ENCODE data around the gene HOXA5. TPM values are rescaled to one million over a fixed set of nuclear protein-coding genes. Genes with fewer than 3 reads are reported as not detected.

Gene HOXA5
- total and polyA plus RNA-seq, 10 of the 15 experiments (the other 5 are each of a cell fraction or from before 2014, with no cell fraction given), result 0.05 to 0.13 TPM; not detected in 8

DNA sequence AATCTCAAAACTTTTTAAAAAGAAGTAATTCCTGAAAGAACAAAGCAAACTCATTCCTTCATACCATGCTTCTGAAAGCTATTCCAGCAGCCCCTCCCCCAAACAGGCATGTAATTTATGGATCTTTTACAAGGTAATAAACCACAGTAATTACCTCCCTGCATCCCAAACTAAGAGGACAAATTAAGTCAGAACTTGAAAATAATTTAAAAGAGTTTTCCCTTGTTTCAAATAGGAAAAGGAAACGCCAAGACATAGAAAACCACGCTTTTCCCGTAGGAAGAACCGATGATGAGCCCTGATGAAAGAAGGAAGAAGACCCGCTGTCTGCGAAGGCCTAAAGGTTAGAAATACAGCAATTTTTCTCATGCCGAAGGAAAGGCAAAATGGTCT lies 21.8 kb downstream of the HOXA5 start (continued):
- TF ChIP-seq EP300 (IDR thresholded peaks at IDR 0.05; ENCODE audit: borderline replicate concordance in 1 of 2, control insufficient read depth in 1 of 2, low read depth in 2 of 2, low read length in 2 of 2), result no peak

DNA sequence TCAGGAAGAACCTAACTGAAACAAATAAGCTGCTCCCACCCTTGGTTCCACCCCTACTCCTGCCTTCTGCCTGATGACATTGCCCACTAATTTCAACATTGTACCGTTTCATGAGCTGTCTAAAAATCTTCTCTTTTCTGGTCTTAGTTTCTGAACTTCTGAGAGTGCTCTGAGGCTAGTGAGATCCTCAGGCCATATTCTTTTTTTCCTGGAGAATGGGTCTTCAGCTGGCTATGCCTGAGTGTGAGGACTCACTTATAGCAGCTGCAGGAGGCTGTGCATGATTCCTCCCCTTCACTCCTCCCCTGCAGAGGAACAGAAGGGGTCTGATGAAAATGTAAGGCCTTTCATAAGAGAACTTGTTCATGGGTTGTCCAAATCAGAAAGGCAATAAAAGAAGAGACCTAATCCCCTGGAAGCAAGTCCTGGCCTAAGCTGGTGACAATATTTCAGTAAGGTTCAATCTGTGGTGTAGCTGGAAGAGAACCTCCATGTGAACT lies 24.0 kb downstream of the HOXA5 start:
- FAIRE-seq, result no peak
- no peak overlapping the region for H3K4me2 ChIP-seq (ENCODE audit: control insufficient read depth, insufficient read depth)

More for the DNA sequence above, 24.0 kb downstream of the HOXA5 start:
- Histone ChIP-seq H3K27me3 (replicated peaks in 1 of 2; ENCODE audit: control insufficient read depth in 2 of 2, insufficient read depth in 2 of 2, low read length in 1 of 2) (no peaks in the 10 kb centered on the region; a peak in 1 of 4 replicates), H3K9ac (ENCODE audit: control insufficient read depth, insufficient read depth, low read length) (no peak overlapping the region), H3K79me2 (ENCODE audit: control insufficient read depth, insufficient read depth, low read length) (no peaks in the 10 kb centered on the region), H4K20me1 (ENCODE audit: control insufficient read depth, insufficient read depth) (no peaks in the 10 kb centered on the region; the same call in 1 of the 2 replicates), H3K27ac (ENCODE audit: control insufficient read depth, insufficient read depth) (no peak overlapping the region), H2AFZ (ENCODE audit: control insufficient read depth, low read depth, low read length) (no peak overlapping the region), H3K9me3 (replicated peaks; ENCODE audit: control insufficient read depth, insufficient read depth, low read length) (no peaks in the 10 kb centered on the region), H3K4me3 (no peak overlapping the region), H3K36me3 (ENCODE audit: control insufficient read depth in 2 of 2, insufficient read depth in 2 of 2, low read length in 1 of 2) (no peaks in the 10 kb centered on the region), H3K4me1 (ENCODE audit: control insufficient read depth, insufficient read depth, low read length) (no peaks in the 10 kb centered on the region)
- 0% methylated on average over 1 of the region's 1 CpG for WGBS (ENCODE audit: insufficient coverage, insufficient replicate concordance, low lambda C conversion rate, missing lambda C conversion rate)
- POLR2A ChIA-PET, result no interaction called here
- SMC1A ChIA-PET (ENCODE audit: uncharacterized antibody, unreplicated experiment), result interaction anchor here (0.6 to 2.8 kb wide), 3 partner anchors 36 to 434 kb away, joined by 3 to 6 read pairs (median 5); no protein-coding TSS in a partner anchor
- CTCF ChIA-PET, result interaction anchor here (0.6 to 0.9 kb wide), 2 partner anchors 266 to 359 kb away, joined by 3 read pairs; no protein-coding TSS in a partner anchor
- RAD21 ChIA-PET (ENCODE audit: unreplicated experiment), result no interaction called here
- intact Hi-C loops (cut with micrococcal nuclease; ENCODE audit: unreplicated experiment), result no loop called here
- no TSS peak for BruUV-seq (replicated peaks)
- TF ChIP-seq SIN3A (IDR thresholded peaks at IDR 0.05; ENCODE audit: low read depth, low read length) (no peak), EZH2 (IDR thresholded peaks at IDR 0.05; ENCODE audit: borderline replicate concordance, control insufficient read depth, low read depth, low read length) (no peak), IKZF1 (conservative IDR thresholded peaks at IDR 0.05) (no peak), EP300 (IDR thresholded peaks at IDR 0.05; ENCODE audit: borderline replicate concordance in 1 of 2, control insufficient read depth in 1 of 2, low read depth in 2 of 2, low read length in 2 of 2) (no peak), EGR1 (IDR thresholded peaks at IDR 0.05; ENCODE audit: borderline replicate concordance in 1 of 2, low read depth in 2 of 2, low read length in 2 of 2) (no peak), CBX5 (IDR thresholded peaks at IDR 0.05; ENCODE audit: low read depth) (no peak), STAT1 (conservative IDR thresholded peaks at IDR 0.05) (no peak), NR2C1 (IDR thresholded peaks at IDR 0.05) (no peak), SMC3 (IDR thresholded peaks at IDR 0.05; ENCODE audit: borderline replicate concordance, low read length) (no peak)
- TF ChIP-seq, protein P1, sequence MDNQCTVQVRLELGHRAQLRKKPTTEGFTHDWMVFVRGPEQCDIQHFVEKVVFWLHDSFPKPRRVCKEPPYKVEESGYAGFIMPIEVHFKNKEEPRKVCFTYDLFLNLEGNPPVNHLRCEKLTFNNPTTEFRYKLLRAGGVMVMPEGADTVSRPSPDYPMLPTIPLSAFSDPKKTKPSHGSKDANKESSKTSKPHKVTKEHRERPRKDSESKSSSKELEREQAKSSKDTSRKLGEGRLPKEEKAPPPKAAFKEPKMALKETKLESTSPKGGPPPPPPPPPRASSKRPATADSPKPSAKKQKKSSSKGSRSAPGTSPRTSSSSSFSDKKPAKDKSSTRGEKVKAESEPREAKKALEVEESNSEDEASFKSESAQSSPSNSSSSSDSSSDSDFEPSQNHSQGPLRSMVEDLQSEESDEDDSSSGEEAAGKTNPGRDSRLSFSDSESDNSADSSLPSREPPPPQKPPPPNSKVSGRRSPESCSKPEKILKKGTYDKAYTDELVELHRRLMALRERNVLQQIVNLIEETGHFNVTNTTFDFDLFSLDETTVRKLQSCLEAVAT (IDR thresholded peaks at IDR 0.05), result no peak
- TF ChIP-seq, protein P2, sequence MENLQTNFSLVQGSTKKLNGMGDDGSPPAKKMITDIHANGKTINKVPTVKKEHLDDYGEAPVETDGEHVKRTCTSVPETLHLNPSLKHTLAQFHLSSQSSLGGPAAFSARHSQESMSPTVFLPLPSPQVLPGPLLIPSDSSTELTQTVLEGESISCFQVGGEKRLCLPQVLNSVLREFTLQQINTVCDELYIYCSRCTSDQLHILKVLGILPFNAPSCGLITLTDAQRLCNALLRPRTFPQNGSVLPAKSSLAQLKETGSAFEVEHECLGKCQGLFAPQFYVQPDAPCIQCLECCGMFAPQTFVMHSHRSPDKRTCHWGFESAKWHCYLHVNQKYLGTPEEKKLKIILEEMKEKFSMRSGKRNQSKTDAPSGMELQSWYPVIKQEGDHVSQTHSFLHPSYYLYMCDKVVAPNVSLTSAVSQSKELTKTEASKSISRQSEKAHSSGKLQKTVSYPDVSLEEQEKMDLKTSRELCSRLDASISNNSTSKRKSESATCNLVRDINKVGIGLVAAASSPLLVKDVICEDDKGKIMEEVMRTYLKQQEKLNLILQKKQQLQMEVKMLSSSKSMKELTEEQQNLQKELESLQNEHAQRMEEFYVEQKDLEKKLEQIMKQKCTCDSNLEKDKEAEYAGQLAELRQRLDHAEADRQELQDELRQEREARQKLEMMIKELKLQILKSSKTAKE (IDR thresholded peaks at IDR 0.05; ENCODE audit: low read depth, poor library complexity, severe bottlenecking), result no peak
- TF ChIP-seq, protein P3, sequence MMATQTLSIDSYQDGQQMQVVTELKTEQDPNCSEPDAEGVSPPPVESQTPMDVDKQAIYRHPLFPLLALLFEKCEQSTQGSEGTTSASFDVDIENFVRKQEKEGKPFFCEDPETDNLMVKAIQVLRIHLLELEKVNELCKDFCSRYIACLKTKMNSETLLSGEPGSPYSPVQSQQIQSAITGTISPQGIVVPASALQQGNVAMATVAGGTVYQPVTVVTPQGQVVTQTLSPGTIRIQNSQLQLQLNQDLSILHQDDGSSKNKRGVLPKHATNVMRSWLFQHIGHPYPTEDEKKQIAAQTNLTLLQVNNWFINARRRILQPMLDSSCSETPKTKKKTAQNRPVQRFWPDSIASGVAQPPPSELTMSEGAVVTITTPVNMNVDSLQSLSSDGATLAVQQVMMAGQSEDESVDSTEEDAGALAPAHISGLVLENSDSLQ (IDR thresholded peaks at IDR 0.05), result no peak
- ATAC-seq (no peak), DNase-seq (ENCODE audit: low read depth, low spot score) (no peak)
- in situ Hi-C loops (cut with MboI), result no loop called here
